ENCODE data around the gene PLD3.
A peak's percentile ranks its signal among the peaks of the same experiment; 100 is the strongest.

Gene PLD3

DNA sequence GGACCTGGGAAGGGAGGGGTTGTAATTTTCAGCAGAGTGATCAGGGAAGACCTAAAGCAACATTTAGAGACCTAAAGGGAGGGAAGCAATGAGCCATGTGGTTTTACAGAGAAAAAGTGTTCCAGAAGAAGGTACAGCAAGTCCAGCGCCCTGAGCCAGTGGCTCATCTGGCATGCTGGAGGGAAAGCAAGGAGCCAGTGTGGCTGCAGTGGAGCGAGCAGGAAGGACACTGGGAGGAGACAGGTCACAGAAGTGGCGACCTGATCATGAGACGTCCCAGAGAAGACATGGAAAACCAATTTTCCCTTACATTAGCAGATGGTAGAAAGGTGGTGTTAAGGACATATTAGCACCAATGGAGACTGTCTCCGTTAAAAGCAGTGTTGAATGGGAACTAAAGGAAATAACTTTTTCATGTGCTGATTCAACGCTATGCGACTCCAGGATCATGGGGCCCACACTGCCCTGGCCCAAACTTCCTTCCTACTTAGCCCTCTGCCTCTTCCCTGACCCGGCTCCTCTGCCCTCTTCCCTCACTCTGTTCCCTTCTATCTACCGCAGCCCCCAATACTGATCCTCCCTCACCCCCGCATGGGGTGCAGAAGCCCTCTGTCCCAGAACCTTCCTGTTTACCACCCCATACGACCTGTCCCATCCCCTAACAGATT lies 5.7 kb upstream of the PLD3 start:
- H3K27me3 Mint-ChIP-seq: no peaks in the 10 kb centered on the region
- no peak overlapping the region for H3K27ac Mint-ChIP-seq
- ATAC-seq: no peak
- H3K4me3 Mint-ChIP-seq: no peak overlapping the region
- H3K9me3 Mint-ChIP-seq: no peaks in the 10 kb centered on the region
- peaks cover 10% of the 10 kb centered on the region for H3K4me1 Mint-ChIP-seq
- peaks cover 24% of the 10 kb centered on the region for H3K36me3 Mint-ChIP-seq

DNA sequence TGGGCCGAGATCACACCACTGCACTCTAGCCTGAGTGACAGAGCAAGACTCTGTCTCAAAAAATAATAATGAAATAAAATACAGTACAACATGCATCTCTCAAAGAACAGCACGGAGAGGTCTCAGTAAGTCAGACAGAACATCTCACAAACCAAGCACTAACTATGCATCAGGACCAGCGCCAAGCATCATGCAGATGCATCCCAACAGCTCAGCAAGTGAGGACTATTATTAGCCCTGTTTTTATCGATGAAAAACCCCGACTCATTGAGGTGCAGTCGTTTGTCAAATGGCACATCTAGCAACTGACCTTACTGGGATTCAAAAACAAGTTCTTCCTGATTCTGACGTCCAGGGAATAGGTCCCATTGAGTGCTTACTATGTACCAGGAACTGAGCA lies 4.1 kb upstream of the PLD3 start:
- Mint-ChIP-seq H3K27me3 (no peaks in the 10 kb centered on the region), H3K36me3 (peaks cover 15% of the 10 kb centered on the region), H3K4me1 (peaks cover 19% of the 10 kb centered on the region), H3K4me3 (no peak overlapping the region), H3K27ac (no peak overlapping the region), H3K9me3 (no peaks in the 10 kb centered on the region)
- ATAC-seq: no peak

DNA sequence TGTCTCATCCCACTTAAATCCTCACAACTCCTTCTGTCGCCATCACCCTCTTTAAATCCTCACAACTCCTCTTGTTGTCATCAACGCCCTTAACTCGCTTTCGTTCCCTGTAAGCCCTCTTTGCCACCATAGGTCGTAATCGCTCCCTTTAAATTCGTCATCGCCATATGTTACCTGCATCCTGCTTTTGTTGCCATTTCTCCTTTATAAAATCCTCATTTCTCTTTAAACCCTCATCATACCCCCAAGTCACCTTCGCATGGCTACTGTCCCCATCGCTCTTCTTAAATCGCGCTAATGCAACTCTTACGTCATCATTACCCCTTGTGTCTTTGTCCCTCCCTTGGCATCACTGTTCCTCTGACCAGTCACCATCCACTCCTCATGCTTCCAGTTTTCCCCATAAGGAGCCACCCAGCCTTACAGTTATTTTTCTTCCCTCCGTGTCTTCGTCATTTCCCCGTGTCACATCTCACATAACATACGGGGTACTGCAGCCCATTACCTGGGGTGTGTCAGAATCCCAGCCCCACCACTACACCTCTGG lies 539 bp downstream of the PLD3 start:
- H3K4me1 Mint-ChIP-seq: peaks cover 16% of the 10 kb centered on the region
- H3K27ac Mint-ChIP-seq: peak overlapping the region; percentile 76
- no peaks in the 10 kb centered on the region for H3K27me3 Mint-ChIP-seq
- H3K36me3 Mint-ChIP-seq: peaks cover 6% of the 10 kb centered on the region
- ATAC-seq: no peak
- H3K4me3 Mint-ChIP-seq: peak overlapping the region; percentile 84
- H3K9me3 Mint-ChIP-seq: no peaks in the 10 kb centered on the region

DNA sequence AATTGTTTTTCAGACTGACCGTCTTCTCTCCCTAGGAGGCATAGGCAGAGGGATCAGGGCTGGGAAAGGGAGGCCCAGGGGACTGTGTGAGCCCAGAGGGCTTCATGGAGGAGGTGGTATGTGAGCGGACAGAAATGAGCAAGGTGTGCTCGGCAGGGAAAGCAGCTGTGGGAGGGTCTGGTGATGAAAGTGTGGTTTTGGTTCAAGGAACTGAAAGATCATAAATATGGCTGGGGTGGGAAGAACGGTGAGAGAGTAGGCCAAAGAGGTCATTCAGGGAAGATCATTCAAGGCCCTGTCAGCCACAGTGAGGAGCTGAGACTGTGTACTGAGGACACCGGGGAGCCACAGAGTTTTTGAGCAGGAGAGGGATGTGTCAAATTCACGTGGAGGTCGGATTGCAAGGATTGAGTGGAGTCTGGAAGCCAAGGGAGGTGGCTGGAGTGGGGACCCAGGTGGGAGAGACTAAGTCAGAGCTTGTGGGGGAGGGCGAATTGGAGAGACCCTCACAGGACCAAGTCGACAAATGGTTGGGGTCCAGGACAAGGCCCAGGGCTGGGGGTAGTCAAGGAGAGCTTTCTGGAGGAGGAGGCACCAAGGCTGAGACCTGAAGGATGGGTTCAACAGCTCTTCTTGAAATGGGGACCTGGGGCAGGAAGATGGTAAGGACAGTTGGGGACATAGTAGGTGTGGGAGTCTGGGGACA lies 7.6 kb downstream of the PLD3 start:
- Mint-ChIP-seq H3K9me3 (no peaks in the 10 kb centered on the region), H3K4me3 (peak overlapping the region; percentile 54), H3K4me1 (peaks cover 34% of the 10 kb centered on the region), H3K27ac (peak overlapping the region; percentile 69), H3K27me3 (no peaks in the 10 kb centered on the region), H3K36me3 (peaks cover 24% of the 10 kb centered on the region)
- peak; percentile 65 for ATAC-seq

DNA sequence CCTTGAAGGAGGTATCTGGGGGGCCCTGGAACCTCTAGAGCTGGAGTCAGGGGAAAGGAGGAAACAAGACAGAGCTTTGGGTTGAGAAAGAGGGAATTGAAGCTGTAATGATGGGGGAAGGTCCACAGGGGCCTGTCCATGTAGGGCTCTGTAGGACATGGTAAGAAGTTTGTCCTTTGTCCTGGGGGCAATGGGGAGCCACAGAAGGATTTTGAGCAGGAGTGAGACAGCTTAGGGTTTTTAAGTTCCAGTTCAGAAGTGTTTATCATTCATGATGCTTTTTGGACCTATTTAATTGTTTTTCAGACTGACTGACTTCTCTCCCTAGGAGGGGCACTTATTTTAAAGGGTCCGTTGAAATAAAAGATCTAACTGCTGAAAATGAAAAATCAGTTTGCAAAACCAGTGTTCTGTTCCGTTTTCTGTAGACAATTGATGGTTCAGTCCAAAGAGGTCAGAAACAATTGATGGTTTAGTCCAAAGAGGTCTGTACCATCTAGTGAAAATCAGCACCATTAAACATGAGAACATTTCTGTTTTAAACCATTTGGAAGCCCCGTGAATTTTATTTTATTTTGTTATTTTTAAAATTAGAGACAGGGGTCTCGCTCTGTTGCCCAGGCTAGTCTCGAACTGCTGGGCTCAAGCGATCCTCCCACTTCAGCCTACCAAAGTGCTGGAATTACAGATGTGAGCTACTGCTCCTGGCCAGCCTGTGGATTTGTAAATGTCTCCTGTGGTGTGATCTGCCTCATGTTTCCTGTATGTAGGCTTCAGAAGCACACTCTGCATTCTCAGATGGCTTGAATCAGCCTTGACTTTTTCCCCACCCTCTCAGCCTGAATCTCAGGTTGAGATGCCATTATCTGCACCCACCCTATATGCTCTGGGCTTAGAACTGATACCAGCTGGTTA lies 8.4 kb downstream of the PLD3 start:
- Mint-ChIP-seq H3K9me3 (no peaks in the 10 kb centered on the region), H3K4me1 (peaks cover 34% of the 10 kb centered on the region), H3K27me3 (no peaks in the 10 kb centered on the region), H3K36me3 (peaks cover 30% of the 10 kb centered on the region), H3K27ac (peak overlapping the region; percentile 69), H3K4me3 (no peak overlapping the region)
- no peak for ATAC-seq

DNA sequence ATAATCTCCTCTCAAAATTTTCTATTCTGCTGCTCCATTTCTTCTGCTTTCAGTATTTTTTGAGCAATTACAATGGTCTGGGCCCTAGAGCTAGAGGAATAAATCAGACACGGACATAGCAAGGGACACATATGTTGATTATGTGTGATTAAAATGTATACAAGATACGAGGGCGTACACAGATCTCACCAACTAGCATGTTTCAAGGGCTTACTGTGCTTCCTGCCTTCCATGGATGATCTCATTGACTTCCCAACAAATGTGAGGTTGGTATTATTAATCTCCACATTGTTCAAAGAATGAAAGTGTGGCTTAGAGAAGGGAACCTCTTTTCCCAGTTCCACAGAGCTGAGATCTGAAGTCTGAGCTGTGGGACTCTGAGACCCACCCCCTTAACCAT lies 9.1 kb downstream of the PLD3 start:
- no peak overlapping the region for H3K27ac Mint-ChIP-seq
- H3K27me3 Mint-ChIP-seq: no peaks in the 10 kb centered on the region
- H3K4me3 Mint-ChIP-seq: no peak overlapping the region
- no peak for ATAC-seq
- peaks cover 36% of the 10 kb centered on the region for H3K36me3 Mint-ChIP-seq
- H3K9me3 Mint-ChIP-seq: no peaks in the 10 kb centered on the region
- peaks cover 34% of the 10 kb centered on the region for H3K4me1 Mint-ChIP-seq

DNA sequence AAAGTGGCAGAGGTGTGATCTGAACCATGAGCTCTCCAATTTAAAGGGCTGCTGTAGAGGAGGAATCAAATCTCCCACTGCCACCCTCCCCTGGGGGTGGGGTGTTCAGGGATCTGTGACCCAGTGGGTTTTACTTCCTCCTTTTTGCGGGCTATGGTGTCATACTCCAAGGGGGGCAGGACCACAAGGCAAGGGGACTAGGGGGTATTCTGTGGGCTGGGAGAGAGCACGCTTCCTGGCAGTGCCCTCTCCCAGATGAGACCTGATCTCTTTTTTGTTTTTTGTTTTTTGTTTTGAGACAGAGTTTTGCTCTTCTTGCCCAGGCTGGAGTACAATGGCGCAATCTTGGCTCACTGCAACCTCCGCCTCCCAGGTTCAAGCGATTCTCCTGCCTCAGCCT lies 10.3 kb downstream of the PLD3 start:
- Mint-ChIP-seq H3K27me3 (no peaks in the 10 kb centered on the region), H3K4me1 (peaks cover 40% of the 10 kb centered on the region), H3K4me3 (peak overlapping the region; percentile 26), H3K9me3 (no peaks in the 10 kb centered on the region), H3K36me3 (peaks cover 36% of the 10 kb centered on the region), H3K27ac (peak overlapping the region; percentile 70)
- ATAC-seq: peak; percentile 95

DNA sequence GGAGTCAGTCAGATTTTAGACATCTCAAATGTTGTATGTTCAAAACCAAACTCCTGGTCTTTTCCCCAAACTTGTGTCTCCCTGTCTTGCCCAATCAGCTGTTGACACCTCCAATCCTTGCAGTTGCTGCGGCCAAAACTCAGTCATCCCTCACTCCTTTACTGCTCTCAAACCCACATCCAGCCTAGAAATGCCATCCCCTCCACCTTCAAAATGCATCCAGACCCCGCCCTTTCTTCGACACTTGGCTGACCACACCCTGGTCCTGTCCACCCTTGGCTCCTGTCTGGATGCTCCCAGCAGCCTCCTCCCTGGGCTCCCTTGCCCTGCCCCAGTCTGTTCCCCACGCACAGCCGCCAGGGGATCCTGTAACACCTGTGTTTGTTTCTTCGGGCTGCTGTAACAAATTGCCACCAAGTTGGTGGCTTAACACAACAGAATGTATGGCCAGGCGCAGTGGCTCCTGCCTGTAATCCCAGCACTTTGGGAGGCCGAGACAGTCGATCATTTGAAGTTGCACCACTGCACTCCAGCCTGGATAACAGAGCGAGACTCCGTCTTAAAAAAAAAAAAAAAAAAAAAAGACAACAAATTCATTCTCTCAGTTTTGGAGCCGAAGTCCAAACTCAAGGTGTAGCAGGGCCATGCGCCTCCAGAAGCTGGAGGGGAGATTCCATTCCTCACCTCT lies 11.7 kb downstream of the PLD3 start:
- H3K27me3 Mint-ChIP-seq: no peaks in the 10 kb centered on the region
- H3K9me3 Mint-ChIP-seq: no peaks in the 10 kb centered on the region
- no peak for ATAC-seq
- peaks cover 32% of the 10 kb centered on the region for H3K36me3 Mint-ChIP-seq
- no peak overlapping the region for H3K27ac Mint-ChIP-seq
- H3K4me1 Mint-ChIP-seq: peaks cover 46% of the 10 kb centered on the region
- H3K4me3 Mint-ChIP-seq: no peak overlapping the region

DNA sequence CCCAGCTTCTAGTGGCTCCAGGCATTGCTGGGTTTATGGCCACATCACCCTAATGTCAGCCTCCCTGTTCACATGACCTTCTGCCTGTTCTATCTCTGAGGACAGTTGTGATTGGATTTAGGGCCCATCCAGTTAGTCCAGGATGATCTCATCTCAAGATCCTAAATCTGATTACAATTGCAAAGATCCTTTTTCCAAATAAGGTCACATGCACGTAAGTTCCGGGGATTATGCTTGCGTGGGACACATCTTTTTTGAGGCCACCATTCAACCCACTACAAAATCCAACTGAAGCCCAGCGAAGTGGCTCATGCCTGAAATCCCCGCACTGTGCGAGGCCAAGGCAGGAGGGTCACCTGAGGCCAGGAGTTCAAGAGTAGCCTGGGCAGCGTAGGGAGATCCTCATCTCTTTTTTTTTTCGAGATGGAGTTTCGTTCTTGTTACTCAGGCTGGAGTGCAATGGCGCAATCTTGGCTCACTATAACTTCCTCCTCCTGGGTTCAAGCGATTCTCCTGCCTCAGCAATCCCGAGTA lies 12.3 kb downstream of the PLD3 start:
- Mint-ChIP-seq H3K4me1 (peaks cover 47% of the 10 kb centered on the region), H3K27ac (no peak overlapping the region), H3K4me3 (no peak overlapping the region), H3K27me3 (no peaks in the 10 kb centered on the region), H3K36me3 (peaks cover 28% of the 10 kb centered on the region), H3K9me3 (no peaks in the 10 kb centered on the region)
- no peak for ATAC-seq

DNA sequence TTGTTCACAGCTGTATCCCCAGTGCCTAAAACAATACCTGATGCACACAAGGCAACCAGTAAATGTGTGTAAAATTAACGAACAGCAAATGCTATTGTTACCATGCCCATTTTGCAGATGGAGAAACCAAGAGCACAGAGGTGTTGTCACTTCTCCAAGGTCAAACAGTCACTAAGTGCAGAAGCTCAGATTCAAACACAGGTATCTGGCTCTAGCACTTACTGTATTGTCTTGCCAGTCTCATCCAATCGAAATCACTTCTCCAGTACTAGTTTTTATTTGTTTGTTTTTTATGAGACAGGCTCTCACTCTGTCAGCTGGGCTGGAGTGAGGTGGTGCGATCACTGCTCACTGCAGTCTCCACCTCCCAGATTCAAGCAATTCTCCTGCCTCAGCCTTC lies 13.7 kb downstream of the PLD3 start:
- no peak overlapping the region for H3K27ac Mint-ChIP-seq
- H3K27me3 Mint-ChIP-seq: no peaks in the 10 kb centered on the region
- H3K4me3 Mint-ChIP-seq: no peak overlapping the region
- H3K4me1 Mint-ChIP-seq: peaks cover 36% of the 10 kb centered on the region
- no peaks in the 10 kb centered on the region for H3K9me3 Mint-ChIP-seq
- ATAC-seq: no peak
- peaks cover 18% of the 10 kb centered on the region for H3K36me3 Mint-ChIP-seq

DNA sequence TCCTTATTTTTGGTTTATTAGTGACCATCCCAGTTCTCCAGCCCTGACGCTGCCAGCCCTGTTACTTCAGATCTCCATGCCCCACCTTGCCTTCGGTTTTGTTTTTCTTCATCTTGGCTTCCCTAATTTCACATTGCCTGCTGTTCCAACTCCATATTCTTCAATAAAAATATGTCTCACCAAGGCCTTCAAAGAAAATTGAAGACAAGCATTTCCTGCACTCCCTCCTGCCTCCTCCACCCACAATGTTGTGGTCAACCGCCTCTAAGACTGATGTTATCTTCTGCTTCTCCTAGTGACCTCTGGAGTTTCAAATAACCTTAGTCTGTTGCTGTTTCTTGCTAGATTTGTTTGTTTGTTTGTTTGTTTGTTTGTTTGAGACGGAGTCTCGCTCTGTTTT lies 14.6 kb downstream of the PLD3 start:
- Mint-ChIP-seq H3K27ac (no peak overlapping the region), H3K9me3 (no peaks in the 10 kb centered on the region), H3K4me1 (peaks cover 28% of the 10 kb centered on the region), H3K4me3 (no peak overlapping the region), H3K36me3 (peaks cover 18% of the 10 kb centered on the region), H3K27me3 (no peaks in the 10 kb centered on the region)
- no peak for ATAC-seq

DNA sequence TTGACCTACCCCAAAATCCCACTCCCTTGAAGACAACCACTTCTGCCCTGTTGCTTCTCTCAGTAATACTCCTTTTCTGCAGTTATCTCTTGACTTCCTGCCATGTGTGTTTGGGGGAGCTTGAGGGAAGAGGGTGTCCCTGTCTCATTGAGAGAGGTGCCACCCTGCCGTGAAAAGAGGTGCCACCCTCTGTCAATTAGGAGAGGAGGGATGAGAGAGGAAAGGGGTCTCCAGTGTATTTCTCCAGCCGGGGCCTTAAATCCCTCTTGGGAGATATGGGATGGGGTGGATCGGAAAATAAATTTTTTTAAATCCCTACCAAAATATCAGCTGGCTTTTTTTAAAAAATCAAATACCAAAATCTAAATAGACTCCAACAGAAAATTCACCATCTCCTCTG lies 16.5 kb downstream of the PLD3 start:
- no peak for ATAC-seq
- Mint-ChIP-seq H3K4me3 (peak overlapping the region; percentile 43), H3K36me3 (peaks cover 18% of the 10 kb centered on the region), H3K27me3 (no peaks in the 10 kb centered on the region), H3K4me1 (peaks cover 16% of the 10 kb centered on the region), H3K27ac (no peak overlapping the region), H3K9me3 (no peaks in the 10 kb centered on the region)

DNA sequence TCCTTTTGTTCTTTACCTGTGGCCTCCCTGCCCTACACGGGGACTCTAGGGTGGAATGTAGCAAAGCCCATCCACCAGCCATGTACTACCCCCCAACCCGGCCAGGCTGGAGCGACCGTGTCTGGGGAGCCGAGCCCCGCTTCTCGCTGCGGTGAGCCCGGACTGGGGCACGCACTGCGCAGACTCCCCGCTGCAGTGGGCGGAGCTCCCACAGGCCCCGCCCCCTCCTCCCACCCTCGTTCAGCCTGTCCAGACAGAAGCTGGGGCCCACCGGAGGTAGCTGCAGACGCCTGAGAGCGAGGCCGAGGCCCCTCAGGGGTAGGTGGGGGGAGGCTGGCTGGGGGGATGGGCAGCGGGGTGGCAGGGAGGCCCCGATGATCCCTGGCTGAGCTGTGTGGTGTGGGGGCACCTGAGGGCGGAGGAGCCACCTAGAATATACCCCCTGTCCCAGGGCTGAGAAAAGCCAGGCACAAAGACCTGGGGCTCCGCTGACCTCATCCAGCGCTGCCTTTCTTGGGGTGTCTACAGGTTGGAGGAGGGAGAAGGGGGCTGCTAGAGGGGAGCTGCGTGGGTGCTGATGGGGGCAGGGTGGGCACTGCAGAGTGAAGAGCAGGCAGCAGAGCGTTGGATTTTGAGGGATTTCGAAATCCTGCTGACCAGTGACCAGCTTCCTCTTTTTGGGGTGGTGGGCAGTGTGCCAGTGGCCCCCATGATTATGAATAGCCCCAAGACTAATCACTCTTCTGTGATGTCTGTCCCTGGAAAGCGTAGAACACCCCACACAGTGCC lies 17.3 kb downstream of the PLD3 start:
- no peaks in the 10 kb centered on the region for H3K27me3 Mint-ChIP-seq
- no peak overlapping the region for H3K27ac Mint-ChIP-seq
- H3K9me3 Mint-ChIP-seq: no peaks in the 10 kb centered on the region
- H3K4me1 Mint-ChIP-seq: peaks cover 16% of the 10 kb centered on the region
- peak; percentile 39 for ATAC-seq
- peaks cover 22% of the 10 kb centered on the region for H3K36me3 Mint-ChIP-seq
- peak overlapping the region; percentile 43 for H3K4me3 Mint-ChIP-seq
